ENCODE data around the gene LCN6.

DNA sequence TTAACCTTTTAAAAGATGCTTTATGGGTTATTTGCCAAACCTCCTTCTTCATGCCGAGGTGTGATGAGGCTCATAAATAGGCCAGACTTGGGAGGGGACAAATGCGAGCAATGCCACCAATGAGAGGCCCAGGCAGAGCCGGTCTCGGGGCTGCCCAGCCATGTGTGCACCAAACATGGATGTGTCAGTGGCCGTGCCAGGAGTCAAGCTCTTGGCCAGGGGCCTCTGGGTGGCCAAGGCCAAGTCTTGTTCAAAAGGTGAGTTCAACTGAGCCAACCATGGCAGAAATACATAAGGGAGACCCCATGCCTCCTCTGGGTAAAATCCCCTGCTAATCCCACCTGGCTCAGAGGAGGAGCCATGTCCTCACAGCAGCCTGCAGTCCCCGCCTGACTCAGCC lies 26.9 kb upstream of the LCN6 start:
- TF ChIP-seq, protein P1, sequence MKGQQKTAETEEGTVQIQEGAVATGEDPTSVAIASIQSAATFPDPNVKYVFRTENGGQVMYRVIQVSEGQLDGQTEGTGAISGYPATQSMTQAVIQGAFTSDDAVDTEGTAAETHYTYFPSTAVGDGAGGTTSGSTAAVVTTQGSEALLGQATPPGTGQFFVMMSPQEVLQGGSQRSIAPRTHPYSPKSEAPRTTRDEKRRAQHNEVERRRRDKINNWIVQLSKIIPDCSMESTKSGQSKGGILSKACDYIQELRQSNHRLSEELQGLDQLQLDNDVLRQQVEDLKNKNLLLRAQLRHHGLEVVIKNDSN (IDR thresholded peaks at IDR 0.05; ENCODE audit: borderline replicate concordance, extremely low read length, insufficient read depth, low read depth, low read length) = no peak
- TF ChIP-seq BACH1 (IDR thresholded peaks at IDR 0.05; ENCODE audit: borderline replicate concordance) (no peak), EP300 (IDR thresholded peaks at IDR 0.05; ENCODE audit: borderline replicate concordance in 1 of 2, control insufficient read depth in 1 of 2, low read depth in 2 of 2, low read length in 2 of 2) (no peak), CEBPB (IDR thresholded peaks at IDR 0.05; ENCODE audit: borderline replicate concordance in 1 of 2, low read depth in 2 of 2, low read length in 2 of 2) (no peak), TAF1 (IDR thresholded peaks at IDR 0.05; ENCODE audit: borderline replicate concordance, low read depth, low read length) (no peak), KLF5 (IDR thresholded peaks at IDR 0.05; ENCODE audit: partially characterized antibody) (no peak), STAT3 (IDR thresholded peaks at IDR 0.05; ENCODE audit: low read depth, low read length) (no peak), RAD21 (IDR thresholded peaks at IDR 0.05; ENCODE audit: insufficient read depth, low read depth, low read length) (no peak), MXI1 (IDR thresholded peaks at IDR 0.05; ENCODE audit: low read depth, low read length) (no peak), FOXK2 (IDR thresholded peaks at IDR 0.05) (no peak), SIX5 (IDR thresholded peaks at IDR 0.05; ENCODE audit: low read depth, low read length, severe bottlenecking) (no peak), CHD4 (IDR thresholded peaks at IDR 0.05) (no peak)
- TF ChIP-seq, protein P2, sequence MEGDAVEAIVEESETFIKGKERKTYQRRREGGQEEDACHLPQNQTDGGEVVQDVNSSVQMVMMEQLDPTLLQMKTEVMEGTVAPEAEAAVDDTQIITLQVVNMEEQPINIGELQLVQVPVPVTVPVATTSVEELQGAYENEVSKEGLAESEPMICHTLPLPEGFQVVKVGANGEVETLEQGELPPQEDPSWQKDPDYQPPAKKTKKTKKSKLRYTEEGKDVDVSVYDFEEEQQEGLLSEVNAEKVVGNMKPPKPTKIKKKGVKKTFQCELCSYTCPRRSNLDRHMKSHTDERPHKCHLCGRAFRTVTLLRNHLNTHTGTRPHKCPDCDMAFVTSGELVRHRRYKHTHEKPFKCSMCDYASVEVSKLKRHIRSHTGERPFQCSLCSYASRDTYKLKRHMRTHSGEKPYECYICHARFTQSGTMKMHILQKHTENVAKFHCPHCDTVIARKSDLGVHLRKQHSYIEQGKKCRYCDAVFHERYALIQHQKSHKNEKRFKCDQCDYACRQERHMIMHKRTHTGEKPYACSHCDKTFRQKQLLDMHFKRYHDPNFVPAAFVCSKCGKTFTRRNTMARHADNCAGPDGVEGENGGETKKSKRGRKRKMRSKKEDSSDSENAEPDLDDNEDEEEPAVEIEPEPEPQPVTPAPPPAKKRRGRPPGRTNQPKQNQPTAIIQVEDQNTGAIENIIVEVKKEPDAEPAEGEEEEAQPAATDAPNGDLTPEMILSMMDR (IDR thresholded peaks at IDR 0.05 in 2 of 3, conservative IDR thresholded peaks at IDR 0.05 in 1 of 3; ENCODE audit: control insufficient read depth in 2 of 3, extremely low read depth in 1 of 3, insufficient read depth in 1 of 3, low read depth in 3 of 3, low read length in 3 of 3) = no peak
